MV-4-11 (cell line): ENCODE measurements around the gene ASPG.

Experiments
- DNase-seq: peaks from one replicate; lab custom pipeline; 2025; lab: John Stamatoyannopoulos, UW

ASPG gene

GRCh38 chr14:104093366-104094055, 8.0 kb downstream of the ASPG start:
- no peak for DNase-seq

- DNase-seq = no peak
Observed at GRCh38 chr14:104094056-104094708, 8.7 kb downstream of the ASPG start.

GRCh38 chr14:104094709-104095425, 9.4 kb downstream of the ASPG start:
- DNase-seq = peak; percentile 21

GRCh38 chr14:104095426-104096310, 10.2 kb downstream of the ASPG start:
- no peak for DNase-seq

GRCh38 chr14:104096318-104096717, 10.8 kb downstream of the ASPG start:
- no peak for DNase-seq

- no peak for DNase-seq
Observed at GRCh38 chr14:104096751-104097700, 11.5 kb downstream of the ASPG start.

GRCh38 chr14:104098272-104099095, 13.0 kb downstream of the ASPG start:
- no peak for DNase-seq

GRCh38 chr14:104099096-104100041, 13.9 kb downstream of the ASPG start:
- no peak for DNase-seq

GRCh38 chr14:104100171-104101085, 14.9 kb downstream of the ASPG start:
- no peak for DNase-seq

- DNase-seq = no peak
Observed at GRCh38 chr14:104101086-104101621, 15.7 kb downstream of the ASPG start.

GRCh38 chr14:104101651-104102281, 16.3 kb downstream of the ASPG start:
- no peak for DNase-seq

GRCh38 chr14:104102282-104102914, 16.9 kb downstream of the ASPG start:
- DNase-seq = no peak

- no peak for DNase-seq
Observed at GRCh38 chr14:104103061-104103445, 17.6 kb downstream of the ASPG start.

- no peak for DNase-seq
Observed at GRCh38 chr14:104103446-104104075, 18.1 kb downstream of the ASPG start.

GRCh38 chr14:104104076-104104901, 18.8 kb downstream of the ASPG start:
- no peak for DNase-seq
